GM12874 (cell line): ENCODE data around the gene CASKIN2.

ENCODE experiments used
- CTCF ChIP-seq: IDR thresholded peaks from 2 replicates; pipeline ENCODE4 v1.5.1; 2011; ENCODE audit warnings: low read depth, mild to moderate bottlenecking, control low read depth, low read length, moderate library complexity; ENCODE audit not compliant: insufficient read depth

Gene CASKIN2

GRCh38 chr17:75459590-75460267 lies 55.6 kb downstream of the CASKIN2 start:
- no peak for TF ChIP-seq CTCF

- TF ChIP-seq CTCF: no peak
Observed at GRCh38 chr17:75459246-75459589, 56.1 kb downstream of the CASKIN2 start.

- no peak for TF ChIP-seq CTCF
Observed at GRCh38 chr17:75457047-75457654, 58.2 kb downstream of the CASKIN2 start.

- TF ChIP-seq CTCF: no peak
Observed at GRCh38 chr17:75456417-75457046, 58.8 kb downstream of the CASKIN2 start, which contains the start of gene TMEM94. TSS of gene TMEM94 (plus strand) at chr17:75456635. CDS start at chr17:75471906, 15,271 bp downstream.

GRCh38 chr17:75456039-75456416 lies 59.3 kb downstream of the CASKIN2 start:
- no peak for TF ChIP-seq CTCF

- no peak for TF ChIP-seq CTCF
Observed at GRCh38 chr17:75454193-75454592, 61.1 kb downstream of the CASKIN2 start.

GRCh38 chr17:75450270-75450669 lies 65.1 kb downstream of the CASKIN2 start:
- TF ChIP-seq CTCF: no peak
